HepG2 (cell line): ENCODE data around the gene NOTCH3. TPM values are rescaled to one million over a fixed set of nuclear protein-coding genes. Genes with fewer than 3 reads are reported as not detected.

ENCODE experiments used
- MIER2 ChIP-seq: IDR thresholded peaks from 2 replicates; pipeline ENCODE4 v1.6.1; 2016; ENCODE audit warnings: missing biosample characterization, missing genetic modification reagents
- NFIC ChIP-seq: IDR thresholded peaks from 2 replicates; pipeline ENCODE4 v1.6.1; 2012; ENCODE audit warnings: mild to moderate bottlenecking, low read length, inconsistent platforms
- NFYB ChIP-seq: sonication (generic); formaldehyde crosslinking; IDR thresholded peaks from 2 replicates; pipeline ENCODE4 v1.4.0; 2020; ENCODE audit warnings: missing genetic modification reagents
- NR2F6 ChIP-seq, 2 experiments: IDR thresholded peaks; 2 replicates each; pipeline ENCODE4 v1.6.1; 2016; ENCODE audit warnings: antibody characterized with exemption in 1 of 2, mild to moderate bottlenecking in 1 of 2
- POGZ ChIP-seq: sonication (generic); formaldehyde crosslinking; IDR thresholded peaks from 2 replicates; pipeline ENCODE4 v1.4.0; 2020; ENCODE audit warnings: mild to moderate bottlenecking, missing genetic modification reagents
- ZNF362 ChIP-seq: sonication (generic); formaldehyde crosslinking; IDR thresholded peaks from 2 replicates; pipeline ENCODE4 v1.4.0; 2020; ENCODE audit warnings: missing genetic modification reagents, mild to moderate bottlenecking, borderline replicate concordance
- polyA plus RNA-seq, 8 experiments: library from polyadenylated mRNA; depleted of rRNA in 3 of 8; stranded (reverse) in 7 of 8; unstranded in 1 of 8; fragments of >200 nt; fragmentation: Illumina TruSeq in 4 of 8; extraction: Trizol in 4 of 8; gene quantifications; 2 replicates each; pipeline versions ENCODE4 v1.2.1 to v1.2.3, GENCODE V29; 2011 to 2016; ENCODE audit warnings: low read depth in 4 of 8, missing spikeins in 1 of 8, mixed read lengths in 1 of 8; ENCODE audit not compliant: insufficient read depth in 1 of 8
- total RNA-seq, 5 experiments: library from RNA; depleted of rRNA; stranded (reverse); fragments of >200 nt; fragmentation: Illumina TruSeq; extraction: Trizol; gene quantifications; 2 replicates each; pipeline ENCODE4 v1.2.3, GENCODE V29; 2016; ENCODE audit warnings: low read depth in 1 of 5
- TF ChIP-seq, protein P1 (sequence below): sonication (generic); formaldehyde crosslinking; IDR thresholded peaks from 2 replicates; pipeline ENCODE4 v1.4.0; 2020; ENCODE audit warnings: missing genetic modification reagents
- TF ChIP-seq, protein P2 (sequence below): sonication (generic); formaldehyde crosslinking; IDR thresholded peaks from 2 replicates; pipeline ENCODE4 v1.5.0; 2020; ENCODE audit warnings: mild to moderate bottlenecking, missing genetic modification reagents
- TF ChIP-seq, protein P3 (sequence below): IDR thresholded peaks from 2 replicates; pipeline ENCODE4 v1.6.1; 2016; ENCODE audit warnings: low read depth, control low read depth

Gene NOTCH3
- total and polyA plus RNA-seq, 2 of the 13 experiments (the other 11 are each of a cell fraction or from before 2014, with no cell fraction given), result 0.09 to 0.28 TPM

DNA sequence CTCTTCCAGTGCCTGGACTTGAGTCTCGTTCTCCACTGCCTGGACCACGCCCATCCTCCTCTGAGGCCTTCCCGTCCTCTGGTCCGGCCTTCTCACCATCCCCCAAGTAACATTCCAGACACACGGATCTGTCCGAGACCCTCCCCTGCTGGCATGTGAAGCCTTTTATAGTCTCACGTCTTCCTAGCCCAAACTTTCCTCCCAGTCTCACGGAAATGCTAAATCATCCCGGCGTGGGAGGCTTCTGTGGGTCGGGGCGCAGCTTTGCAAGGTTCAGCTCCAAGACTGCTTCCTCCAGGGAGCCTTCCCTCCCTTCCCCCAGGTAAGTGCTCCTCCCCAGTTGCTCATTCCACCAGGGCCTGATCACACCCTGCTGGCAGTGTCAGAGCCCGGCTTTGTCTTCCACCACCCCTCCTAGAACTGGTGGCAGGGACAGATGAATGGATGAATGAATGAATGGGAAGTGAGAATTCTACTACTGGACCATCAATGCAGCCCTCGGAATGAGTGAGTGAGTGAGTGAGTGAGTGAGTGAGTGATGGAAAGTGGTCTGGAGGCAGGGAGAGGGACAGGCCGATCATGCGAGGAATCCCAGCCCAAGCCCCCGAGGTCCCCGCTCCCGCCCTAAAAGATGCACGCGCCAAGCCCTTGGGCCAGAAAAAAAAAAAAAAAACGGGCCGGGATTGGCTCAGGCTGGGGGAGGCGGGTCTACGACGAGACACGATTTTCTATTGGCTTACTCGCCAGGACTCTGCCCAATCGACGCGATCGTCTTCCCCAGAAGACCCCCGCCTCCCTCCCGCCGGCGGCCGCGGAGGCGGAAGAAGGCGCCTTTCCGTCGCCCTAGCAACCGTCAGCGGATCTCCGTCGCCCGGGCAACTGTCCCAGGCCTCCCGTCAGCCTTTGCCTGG, 22.2 kb upstream of the NOTCH3 start (continued):
- TF ChIP-seq, protein P1, sequence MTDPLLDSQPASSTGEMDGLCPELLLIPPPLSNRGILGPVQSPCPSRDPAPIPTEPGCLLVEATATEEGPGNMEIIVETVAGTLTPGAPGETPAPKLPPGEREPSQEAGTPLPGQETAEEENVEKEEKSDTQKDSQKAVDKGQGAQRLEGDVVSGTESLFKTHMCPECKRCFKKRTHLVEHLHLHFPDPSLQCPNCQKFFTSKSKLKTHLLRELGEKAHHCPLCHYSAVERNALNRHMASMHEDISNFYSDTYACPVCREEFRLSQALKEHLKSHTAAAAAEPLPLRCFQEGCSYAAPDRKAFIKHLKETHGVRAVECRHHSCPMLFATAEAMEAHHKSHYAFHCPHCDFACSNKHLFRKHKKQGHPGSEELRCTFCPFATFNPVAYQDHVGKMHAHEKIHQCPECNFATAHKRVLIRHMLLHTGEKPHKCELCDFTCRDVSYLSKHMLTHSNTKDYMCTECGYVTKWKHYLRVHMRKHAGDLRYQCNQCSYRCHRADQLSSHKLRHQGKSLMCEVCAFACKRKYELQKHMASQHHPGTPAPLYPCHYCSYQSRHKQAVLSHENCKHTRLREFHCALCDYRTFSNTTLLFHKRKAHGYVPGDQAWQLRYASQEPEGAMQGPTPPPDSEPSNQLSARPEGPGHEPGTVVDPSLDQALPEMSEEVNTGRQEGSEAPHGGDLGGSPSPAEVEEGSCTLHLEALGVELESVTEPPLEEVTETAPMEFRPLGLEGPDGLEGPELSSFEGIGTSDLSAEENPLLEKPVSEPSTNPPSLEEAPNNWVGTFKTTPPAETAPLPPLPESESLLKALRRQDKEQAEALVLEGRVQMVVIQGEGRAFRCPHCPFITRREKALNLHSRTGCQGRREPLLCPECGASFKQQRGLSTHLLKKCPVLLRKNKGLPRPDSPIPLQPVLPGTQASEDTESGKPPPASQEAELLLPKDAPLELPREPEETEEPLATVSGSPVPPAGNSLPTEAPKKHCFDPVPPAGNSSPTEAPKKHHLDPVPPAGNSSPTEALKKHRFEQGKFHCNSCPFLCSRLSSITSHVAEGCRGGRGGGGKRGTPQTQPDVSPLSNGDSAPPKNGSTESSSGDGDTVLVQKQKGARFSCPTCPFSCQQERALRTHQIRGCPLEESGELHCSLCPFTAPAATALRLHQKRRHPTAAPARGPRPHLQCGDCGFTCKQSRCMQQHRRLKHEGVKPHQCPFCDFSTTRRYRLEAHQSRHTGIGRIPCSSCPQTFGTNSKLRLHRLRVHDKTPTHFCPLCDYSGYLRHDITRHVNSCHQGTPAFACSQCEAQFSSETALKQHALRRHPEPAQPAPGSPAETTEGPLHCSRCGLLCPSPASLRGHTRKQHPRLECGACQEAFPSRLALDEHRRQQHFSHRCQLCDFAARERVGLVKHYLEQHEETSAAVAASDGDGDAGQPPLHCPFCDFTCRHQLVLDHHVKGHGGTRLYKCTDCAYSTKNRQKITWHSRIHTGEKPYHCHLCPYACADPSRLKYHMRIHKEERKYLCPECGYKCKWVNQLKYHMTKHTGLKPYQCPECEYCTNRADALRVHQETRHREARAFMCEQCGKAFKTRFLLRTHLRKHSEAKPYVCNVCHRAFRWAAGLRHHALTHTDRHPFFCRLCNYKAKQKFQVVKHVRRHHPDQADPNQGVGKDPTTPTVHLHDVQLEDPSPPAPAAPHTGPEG (CRISPR knock-in tag), result no peak
- TF ChIP-seq POGZ (0 out of 2 replicates have a peak, but pooled peaks have one; percentile 16), NR2F6 (IDR thresholded peaks at IDR 0.05) (no peak), NR2F6 (CRISPR knock-in tag; IDR thresholded peaks at IDR 0.05) (no peak), NFYB (CRISPR knock-in tag) (peak; percentile 75), MIER2 (CRISPR knock-in tag) (no peak), NFIC (no peak), ZNF362 (peak; percentile 93)
- TF ChIP-seq, protein P2, sequence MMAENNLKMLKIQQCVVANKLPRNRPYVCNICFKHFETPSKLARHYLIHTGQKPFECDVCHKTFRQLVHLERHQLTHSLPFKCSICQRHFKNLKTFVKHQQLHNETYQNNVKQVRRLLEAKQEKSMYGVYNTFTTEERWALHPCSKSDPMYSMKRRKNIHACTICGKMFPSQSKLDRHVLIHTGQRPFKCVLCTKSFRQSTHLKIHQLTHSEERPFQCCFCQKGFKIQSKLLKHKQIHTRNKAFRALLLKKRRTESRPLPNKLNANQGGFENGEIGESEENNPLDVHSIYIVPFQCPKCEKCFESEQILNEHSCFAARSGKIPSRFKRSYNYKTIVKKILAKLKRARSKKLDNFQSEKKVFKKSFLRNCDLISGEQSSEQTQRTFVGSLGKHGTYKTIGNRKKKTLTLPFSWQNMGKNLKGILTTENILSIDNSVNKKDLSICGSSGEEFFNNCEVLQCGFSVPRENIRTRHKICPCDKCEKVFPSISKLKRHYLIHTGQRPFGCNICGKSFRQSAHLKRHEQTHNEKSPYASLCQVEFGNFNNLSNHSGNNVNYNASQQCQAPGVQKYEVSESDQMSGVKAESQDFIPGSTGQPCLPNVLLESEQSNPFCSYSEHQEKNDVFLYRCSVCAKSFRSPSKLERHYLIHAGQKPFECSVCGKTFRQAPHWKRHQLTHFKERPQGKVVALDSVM (CRISPR knock-in tag), result no peak
- TF ChIP-seq, protein P3, sequence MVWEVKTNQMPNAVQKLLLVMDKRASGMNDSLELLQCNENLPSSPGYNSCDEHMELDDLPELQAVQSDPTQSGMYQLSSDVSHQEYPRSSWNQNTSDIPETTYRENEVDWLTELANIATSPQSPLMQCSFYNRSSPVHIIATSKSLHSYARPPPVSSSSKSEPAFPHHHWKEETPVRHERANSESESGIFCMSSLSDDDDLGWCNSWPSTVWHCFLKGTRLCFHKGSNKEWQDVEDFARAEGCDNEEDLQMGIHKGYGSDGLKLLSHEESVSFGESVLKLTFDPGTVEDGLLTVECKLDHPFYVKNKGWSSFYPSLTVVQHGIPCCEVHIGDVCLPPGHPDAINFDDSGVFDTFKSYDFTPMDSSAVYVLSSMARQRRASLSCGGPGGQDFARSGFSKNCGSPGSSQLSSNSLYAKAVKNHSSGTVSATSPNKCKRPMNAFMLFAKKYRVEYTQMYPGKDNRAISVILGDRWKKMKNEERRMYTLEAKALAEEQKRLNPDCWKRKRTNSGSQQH, result no peak
